Muscle of leg (tissue), 11 donors: ENCODE measurements around the gene SEPTIN11. TPM values are rescaled to one million over a fixed set of nuclear protein-coding genes. Genes with fewer than 3 reads are reported as not detected.
A peak's percentile ranks its signal among the peaks of the same experiment; 100 is the strongest.

Experiments
- DNase-seq: peaks from one replicate; pipeline ENCODE4 v3.0.0; 2013
- H3K27ac ChIP-seq: one replicate; pipeline ENCODE4 v1.5.1; 2013; ENCODE audit warnings: mild to moderate bottlenecking, low read length, control low read depth
- H3K27me3 ChIP-seq: one replicate; pipeline ENCODE4 v1.6.1; 2013; ENCODE audit warnings: low read length; ENCODE audit not compliant: control insufficient read depth, insufficient read depth
- H3K36me3 ChIP-seq: one replicate; pipeline ENCODE4 v1.6.1; 2013; ENCODE audit warnings: low read length; ENCODE audit not compliant: control insufficient read depth, insufficient read depth
- H3K4me1 ChIP-seq: one replicate; pipeline ENCODE4 v1.6.1; 2013; ENCODE audit warnings: low read length; ENCODE audit not compliant: control insufficient read depth, insufficient read depth
- H3K4me3 ChIP-seq: one replicate; pipeline ENCODE4 v1.5.1; 2013; ENCODE audit warnings: low read length, control low read depth
- H3K9me3 ChIP-seq: replicated peaks from 2 replicates; pipeline ENCODE4 v1.6.1; 2013; ENCODE audit warnings: low read depth, low read length; ENCODE audit not compliant: control insufficient read depth
- WGBS: methylation state at CpG from one replicate; pipeline ENCODE4 v1.1.5; 2013; ENCODE audit warnings: missing lambda C conversion rate; ENCODE audit not compliant: insufficient coverage; 5-methylcytosine and 5-hydroxymethylcytosine counted together
- polyA plus RNA-seq, 8 donors: library from polyadenylated mRNA; unstranded; fragments of 120-200 nt; gene quantifications; one replicate each; pipeline versions ENCODE4 v1.2.1 to v1.2.3, GENCODE V29; 2013; ENCODE audit warnings: inconsistent platforms in 1 of 8, low replicate concordance in 1 of 8; ENCODE audit not compliant: insufficient read length in 8 of 8, insufficient read depth in 1 of 8
- total RNA-seq: library from RNA; stranded (reverse); fragments of 120-200 nt; gene quantifications from one replicate; pipeline ENCODE4 v1.2.4, GENCODE V29; 2013

Gene SEPTIN11
- total and polyA plus RNA-seq, 9 donors, result 198 to 369 (median 271) TPM

- no peak overlapping the region for H3K27ac ChIP-seq
- no peaks in the 10 kb centered on the region for H3K27me3 ChIP-seq
- H3K36me3 ChIP-seq, result peaks cover 16% of the 10 kb centered on the region
- H3K4me1 ChIP-seq, result peaks cover 16% of the 10 kb centered on the region
- no peak overlapping the region for H3K4me3 ChIP-seq
- DNase-seq, result no peak
- H3K9me3 ChIP-seq, result no peaks in the 10 kb centered on the region
Measured at GRCh38 chr4:76977113-76977512, 27.6 kb downstream of the SEPTIN11 start.

DNA sequence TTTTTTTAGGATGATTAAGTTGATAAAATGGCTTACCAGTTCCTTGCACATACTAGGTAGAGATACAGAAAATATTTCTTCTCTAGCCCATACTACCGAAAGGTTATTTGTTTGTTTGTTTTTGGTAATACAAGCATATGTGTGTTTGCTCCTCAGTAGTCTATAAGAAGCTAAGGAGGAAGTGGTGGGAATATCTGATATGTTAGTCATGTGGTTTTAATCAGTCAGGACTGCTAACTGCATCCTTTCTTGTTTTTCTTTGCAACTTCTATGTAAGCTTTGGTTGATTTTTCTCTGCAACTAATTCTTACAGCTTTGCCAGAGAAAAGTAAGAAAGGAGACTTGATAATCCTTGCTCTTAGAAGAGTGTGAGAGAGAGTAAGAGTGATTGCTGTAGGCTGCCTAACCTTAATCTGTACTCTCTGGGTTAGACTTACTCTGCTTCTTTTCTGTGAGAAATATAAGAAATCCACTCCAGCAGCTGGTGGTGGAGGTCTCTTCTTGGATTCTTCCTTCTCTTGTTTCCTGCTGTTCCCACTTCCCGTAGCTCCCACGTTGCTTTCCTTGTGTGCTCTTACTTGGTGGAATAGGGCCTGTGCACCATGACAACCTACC is 28.3 kb downstream of the SEPTIN11 start:
- no peak overlapping the region for H3K27ac ChIP-seq
- H3K4me3 ChIP-seq, result no peak overlapping the region
- H3K27me3 ChIP-seq, result no peaks in the 10 kb centered on the region
- peaks cover 16% of the 10 kb centered on the region for H3K4me1 ChIP-seq
- H3K36me3 ChIP-seq, result peaks cover 15% of the 10 kb centered on the region
- H3K9me3 ChIP-seq, result no peaks in the 10 kb centered on the region
- no CpG with 5 or more reads among the region's 3 CpGs for WGBS
- DNase-seq, result no peak

GRCh38 chr4:76979236-76979635 is 29.7 kb downstream of the SEPTIN11 start:
- Histone ChIP-seq H3K4me3 (no peak overlapping the region), H3K27me3 (no peaks in the 10 kb centered on the region), H3K27ac (no peak overlapping the region), H3K4me1 (peaks cover 25% of the 10 kb centered on the region), H3K36me3 (peaks cover 8% of the 10 kb centered on the region), H3K9me3 (no peaks in the 10 kb centered on the region)
- WGBS, result no CpG with 5 or more reads among the region's 2 CpGs
- DNase-seq, result no peak

DNA sequence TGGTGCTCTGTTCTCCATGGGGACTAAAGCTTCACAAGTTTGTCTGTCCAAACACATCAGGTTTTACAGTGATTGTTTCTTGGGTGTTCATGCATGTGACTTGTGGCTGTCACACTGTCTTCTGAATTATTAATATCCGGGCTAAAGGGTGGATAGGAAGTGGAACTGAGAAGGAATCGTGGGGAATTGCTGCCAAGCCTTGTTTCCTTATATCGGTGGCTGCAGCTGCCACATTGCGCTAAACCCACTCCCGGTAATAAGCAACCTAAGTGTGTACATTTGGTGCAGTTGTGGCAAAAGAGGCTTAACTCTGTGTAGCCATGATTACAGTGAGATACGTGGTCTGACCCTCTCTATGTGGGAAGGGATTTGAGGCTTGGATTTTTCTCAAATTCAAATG is 30.7 kb downstream of the SEPTIN11 start:
- no CpG with 5 or more reads among the region's 6 CpGs for WGBS
- Histone ChIP-seq H3K27ac (no peak overlapping the region), H3K4me3 (no peak overlapping the region), H3K9me3 (no peaks in the 10 kb centered on the region), H3K4me1 (peaks cover 32% of the 10 kb centered on the region), H3K27me3 (no peaks in the 10 kb centered on the region), H3K36me3 (peaks cover 2% of the 10 kb centered on the region)
- DNase-seq, result no peak

DNA sequence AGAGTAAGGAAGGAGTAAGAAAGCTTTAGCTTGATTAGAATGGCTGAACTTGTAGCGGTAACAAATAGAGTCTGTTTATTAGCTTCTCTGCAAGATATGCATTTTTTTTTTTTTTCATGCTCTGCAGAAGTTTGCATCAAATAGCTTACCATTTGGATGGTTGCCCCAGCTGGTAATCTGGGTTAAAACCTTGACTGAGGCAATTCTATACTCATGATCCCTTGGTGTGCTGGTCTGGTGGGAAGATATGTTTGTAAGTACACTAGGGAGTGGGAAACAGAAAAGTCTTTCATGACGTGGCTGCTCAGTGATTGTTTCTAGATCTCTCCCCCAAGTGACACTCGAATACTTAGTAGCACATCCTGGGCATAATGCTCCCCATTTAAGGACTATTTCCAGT is 32.1 kb downstream of the SEPTIN11 start:
- H3K4me1 ChIP-seq, result peaks cover 45% of the 10 kb centered on the region

GRCh38 chr4:76982638-76983584 is 33.4 kb downstream of the SEPTIN11 start:
- no peaks in the 10 kb centered on the region for H3K36me3 ChIP-seq
- H3K27ac ChIP-seq, result peak overlapping the region; percentile 43
- H3K27me3 ChIP-seq, result no peaks in the 10 kb centered on the region
- WGBS, result 42% methylated on average over 4 of the region's 7 CpGs
- DNase-seq, result no peak
- H3K4me1 ChIP-seq, result peaks cover 49% of the 10 kb centered on the region
- H3K4me3 ChIP-seq, result no peak overlapping the region
- no peaks in the 10 kb centered on the region for H3K9me3 ChIP-seq

More for the DNA sequence above, 32.1 kb downstream of the SEPTIN11 start:
- Histone ChIP-seq H3K9me3 (no peaks in the 10 kb centered on the region), H3K36me3 (no peaks in the 10 kb centered on the region), H3K27me3 (no peaks in the 10 kb centered on the region), H3K4me3 (no peak overlapping the region), H3K27ac (peak overlapping the region; percentile 26)
- DNase-seq, result no peak
- WGBS, result 40% methylated on average over 2 of the region's 3 CpGs

DNA sequence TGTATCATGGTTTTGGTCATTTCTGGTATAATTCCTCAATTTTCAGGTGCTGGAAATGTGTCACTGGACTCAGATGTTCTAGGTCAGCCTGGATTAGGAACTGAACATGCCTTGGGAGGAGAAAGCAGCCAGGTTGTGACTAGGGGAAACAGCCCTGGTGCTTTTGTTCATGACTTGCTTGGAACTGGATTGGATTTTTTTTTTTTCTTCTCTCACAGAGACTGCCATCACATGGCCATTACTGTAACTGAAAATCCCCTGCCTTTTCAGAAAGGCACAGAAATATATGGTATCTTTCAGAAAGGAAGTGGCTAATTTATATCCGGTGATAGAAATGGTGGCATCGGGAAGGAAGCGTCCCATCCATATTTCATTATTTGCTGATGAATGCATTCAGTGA is 34.6 kb downstream of the SEPTIN11 start:
- Histone ChIP-seq H3K27ac (peak overlapping the region; percentile 91), H3K9me3 (no peaks in the 10 kb centered on the region), H3K27me3 (no peaks in the 10 kb centered on the region), H3K4me3 (no peak overlapping the region), H3K4me1 (peaks cover 50% of the 10 kb centered on the region), H3K36me3 (no peaks in the 10 kb centered on the region)
- WGBS, result no CpG with 5 or more reads among the region's 3 CpGs
- DNase-seq, result peak; percentile 72

- no peaks in the 10 kb centered on the region for H3K9me3 ChIP-seq
- H3K27me3 ChIP-seq, result no peaks in the 10 kb centered on the region
- H3K4me3 ChIP-seq, result no peak overlapping the region
- peaks cover 50% of the 10 kb centered on the region for H3K4me1 ChIP-seq
- peak overlapping the region; percentile 91 for H3K27ac ChIP-seq
- DNase-seq, result peak; percentile 99
- H3K36me3 ChIP-seq, result no peaks in the 10 kb centered on the region
- WGBS, result 12% methylated on average over 6 of the region's 7 CpGs
Measured at GRCh38 chr4:76984788-76985211, 35.2 kb downstream of the SEPTIN11 start.

DNA sequence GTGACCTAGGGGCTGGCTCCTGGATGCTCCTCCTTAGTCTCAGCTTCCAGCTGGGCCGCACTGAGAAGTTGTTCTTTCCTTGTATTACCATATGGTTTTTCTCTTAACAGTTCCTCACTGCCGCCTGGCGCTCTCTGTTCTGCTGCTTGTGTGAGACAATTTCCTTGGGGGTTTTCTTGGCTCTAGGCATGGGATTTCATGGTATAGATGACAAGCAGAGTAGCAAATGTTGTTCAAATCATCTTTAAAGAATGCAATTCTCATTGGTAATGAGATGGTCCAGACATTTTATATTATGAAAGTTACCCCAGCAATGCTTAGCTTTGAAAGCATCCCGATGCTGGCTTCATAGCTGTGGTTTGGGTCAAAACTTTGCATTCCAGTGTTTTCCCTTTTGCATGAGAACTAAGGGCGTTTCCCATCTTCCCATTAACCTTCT is 37.6 kb downstream of the SEPTIN11 start:
- H3K4me1 ChIP-seq, result peaks cover 43% of the 10 kb centered on the region

DNA sequence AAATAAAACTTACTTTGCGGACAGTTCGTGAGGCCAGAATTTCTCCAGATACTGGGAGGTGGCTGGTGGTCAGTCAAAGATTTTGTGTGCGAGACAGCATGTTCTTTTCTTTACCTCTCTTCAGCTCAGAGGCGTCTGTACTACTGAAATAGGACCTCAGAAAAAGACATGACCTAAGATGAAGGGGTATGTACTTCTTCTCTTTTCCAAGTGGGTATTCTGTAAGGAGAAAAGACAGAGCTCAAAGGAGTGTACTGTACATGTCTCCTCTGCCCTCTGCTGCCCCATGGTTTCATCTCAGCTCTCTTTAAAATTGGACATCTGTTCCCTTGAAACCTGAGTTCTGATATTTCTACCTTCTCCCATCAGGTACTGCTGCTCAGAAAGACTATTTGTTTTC is 38.1 kb downstream of the SEPTIN11 start:
- Histone ChIP-seq H3K4me3 (peak overlapping the region; percentile 7), H3K9me3 (no peaks in the 10 kb centered on the region), H3K36me3 (peaks cover 5% of the 10 kb centered on the region), H3K4me1 (peaks cover 43% of the 10 kb centered on the region), H3K27me3 (no peaks in the 10 kb centered on the region), H3K27ac (peak overlapping the region; percentile 91)
- no peak for DNase-seq
- no CpG with 5 or more reads among the region's 4 CpGs for WGBS

More for the DNA sequence above, 37.6 kb downstream of the SEPTIN11 start:
- peak overlapping the region; percentile 7 for H3K4me3 ChIP-seq
- peak overlapping the region; percentile 91 for H3K27ac ChIP-seq
- H3K36me3 ChIP-seq, result peaks cover 5% of the 10 kb centered on the region
- WGBS, result no CpG with 5 or more reads among the region's 5 CpGs
- H3K27me3 ChIP-seq, result no peaks in the 10 kb centered on the region
- H3K9me3 ChIP-seq, result no peaks in the 10 kb centered on the region
- DNase-seq, result peak; percentile 98
